SK-N-SH (cell line): ENCODE results near the gene GLT6D1. TPM values are rescaled to one million over a fixed set of nuclear protein-coding genes. Genes with fewer than 3 reads are reported as not detected.
"Not testable (repeated sequence)": the region's sequence is repeated elsewhere in the genome, so short reads cannot be mapped to it uniquely, and the experiment has no call there.

Source experiments
- CTCF ChIA-PET: fragments of 300-600, 350-600 bp; formaldehyde crosslinking; extraction: SDS; loops from one replicate; lab custom pipeline; 2021; lab: Yijun Ruan, JAX
- POLR2A ChIA-PET: fragments of 350-600 bp; sonication (Branson Sonifier 250); formaldehyde crosslinking; extraction: SDS; loops from one replicate; lab custom pipeline; 2020; ENCODE audit warnings: antibody characterized with exemption, inconsistent platforms; lab: Yijun Ruan, JAX
- DNase-seq: peaks from one replicate; pipeline ENCODE4 v3.0.0; 2012
- H2AFZ ChIP-seq: fragments of 200-600 bp; sonication (generic); 2 replicates; pipeline ENCODE4 v1.8.1; 2016; ENCODE audit warnings: antibody characterized with exemption, mild to moderate bottlenecking, low read depth
- H3F3A ChIP-seq: fragments of 200-600 bp; sonication (generic); replicated peaks from 2 replicates; pipeline ENCODE3; 2016; ENCODE audit warnings: antibody characterized with exemption, mild to moderate bottlenecking; ENCODE audit not compliant: insufficient read depth
- H3K27ac ChIP-seq, 2 experiments: fragments of 200-500 bp in 1 of 2; fragments of 200-600 bp in 1 of 2; sonication (Bioruptor generic) in 1 of 2; sonication (generic), shearing (Covaris generic) in 1 of 2; 2 replicates each; pipeline versions ENCODE4 v1.5.1 to v1.6.1; 2014 to 2016; ENCODE audit warnings: low read depth in 2 of 2, inconsistent platforms in 1 of 2, low read length in 1 of 2, mild to moderate bottlenecking in 1 of 2, mixed read lengths in 1 of 2
- H3K27me3 ChIP-seq: fragments of 200-600 bp; sonication (generic), shearing (Covaris generic); 2 replicates; pipeline ENCODE4 v1.6.1; 2016; ENCODE audit warnings: mixed run types; ENCODE audit not compliant: insufficient read depth
- H3K36me3 ChIP-seq, 2 experiments: fragments of 200-500 bp in 1 of 2; fragments of 200-600 bp in 1 of 2; sonication (Bioruptor generic) in 1 of 2; sonication (generic) in 1 of 2; replicated peaks in 1 of 2; 2 replicates each; pipeline versions ENCODE3 to v1.5.1; 2014 to 2016; ENCODE audit warnings: low read length in 1 of 2, mild to moderate bottlenecking in 1 of 2; ENCODE audit not compliant: insufficient read depth in 2 of 2, control insufficient read depth in 1 of 2
- H3K4me1 ChIP-seq, 2 experiments: fragments of 200-500 bp in 1 of 2; fragments of 200-600 bp in 1 of 2; sonication (Bioruptor generic) in 1 of 2; sonication (generic), shearing (Covaris generic) in 1 of 2; 2 replicates each; pipeline versions ENCODE4 v1.5.1 to v1.6.1; 2014 to 2016; ENCODE audit warnings: low read depth in 1 of 2, low read length in 1 of 2, mixed run types in 1 of 2; ENCODE audit not compliant: insufficient read depth in 2 of 2, control insufficient read depth in 1 of 2
- H3K4me2 ChIP-seq: fragments of 200-600 bp; sonication (generic), shearing (Covaris generic); 2 replicates; pipeline ENCODE4 v1.6.1; 2017; ENCODE audit warnings: mixed run types
- H3K4me3 ChIP-seq, 2 experiments: fragments of 200-500 bp in 1 of 2; fragments of 200-600 bp in 1 of 2; sonication (Bioruptor generic) in 1 of 2; sonication (generic), shearing (Covaris generic) in 1 of 2; 2 replicates each; pipeline versions ENCODE4 v1.5.1 to v1.8.1; 2014 to 2016; ENCODE audit warnings: low read depth in 2 of 2, inconsistent platforms in 1 of 2, low read length in 1 of 2, mild to moderate bottlenecking in 1 of 2, mixed read lengths in 1 of 2, moderate library complexity in 1 of 2
- H3K79me2 ChIP-seq: fragments of 200-600 bp; sonication (generic); 2 replicates; pipeline ENCODE4 v1.8.1; 2017; ENCODE audit warnings: mild to moderate bottlenecking; ENCODE audit not compliant: insufficient read depth
- H3K9ac ChIP-seq: fragments of 200-600 bp; sonication (generic); 2 replicates; pipeline ENCODE4 v1.6.1; 2017; ENCODE audit warnings: mixed run types
- H3K9me2 ChIP-seq: fragments of 200-600 bp; sonication (generic); 2 replicates; pipeline ENCODE4 v1.6.1; 2017; ENCODE audit warnings: mixed run types
- H3K9me3 ChIP-seq: fragments of 200-600 bp; sonication (generic); 2 replicates; pipeline ENCODE4 v1.6.1; 2017; ENCODE audit warnings: mixed run types, mild to moderate bottlenecking, moderate library complexity
- H4K20me1 ChIP-seq: fragments of 200-600 bp; sonication (generic); 2 replicates; pipeline ENCODE4 v1.6.1; 2017; ENCODE audit warnings: mild to moderate bottlenecking, mixed run types; ENCODE audit not compliant: insufficient read depth
- EP300 ChIP-seq, 2 experiments: IDR thresholded peaks; 2 replicates each; pipeline versions ENCODE4 v1.4.0 to v1.6.1; 2012; ENCODE audit warnings: borderline replicate concordance in 1 of 2, low read depth in 1 of 2, low read length in 1 of 2
- EZH2phosphoT487 ChIP-seq: fragments of 200-600 bp; sonication (generic); IDR thresholded peaks from 2 replicates; pipeline ENCODE4 v1.6.1; 2017; ENCODE audit warnings: low read depth, mixed run types, mild to moderate bottlenecking, antibody characterized with exemption, moderate library complexity, borderline replicate concordance
- PBX3 ChIP-seq: IDR thresholded peaks from 2 replicates; pipeline ENCODE4; 2012
- POLR2AphosphoS5 ChIP-seq: IDR thresholded peaks from 2 replicates; pipeline ENCODE4 v1.6.1; 2012; ENCODE audit warnings: low read depth, low read length
- RCOR1 ChIP-seq: fragments of 150-350 bp; IDR thresholded peaks from 2 replicates; pipeline ENCODE4 v1.6.1; 2017; ENCODE audit warnings: antibody characterized with exemption, low read length
- RXRA ChIP-seq: IDR thresholded peaks from 2 replicates; pipeline ENCODE4 v1.4.0; 2012; ENCODE audit warnings: low read depth, mild to moderate bottlenecking, borderline replicate concordance
- SMC3 ChIP-seq: IDR thresholded peaks from 2 replicates; pipeline ENCODE4 v1.6.1; 2012; ENCODE audit warnings: low read depth, low read length, improper control_type of control experiment
- TCF12 ChIP-seq: IDR thresholded peaks from 2 replicates; pipeline ENCODE4 v1.4.0; 2012
- TEAD4 ChIP-seq: IDR thresholded peaks from 2 replicates; pipeline ENCODE4 v1.4.0; 2012; ENCODE audit warnings: mild to moderate bottlenecking, borderline replicate concordance; ENCODE audit not compliant: insufficient read depth
- WGBS: methylation state at CpG from one replicate; pipeline ENCODE4 v1.1.6; 2017; ENCODE audit warnings: low lambda C conversion rate; 5-methylcytosine and 5-hydroxymethylcytosine counted together
- polyA plus RNA-seq, 3 experiments: library from polyadenylated mRNA; depleted of rRNA; stranded (reverse); fragments of >200 nt; gene quantifications; 2 replicates each; pipeline ENCODE4 v1.2.3, GENCODE V29; 2012

The GLT6D1 gene
- polyA plus RNA-seq, 1 of the 3 experiments (the other 2 are of a cell fraction): not detected

- TF ChIP-seq PBX3 (no peak), POLR2AphosphoS5 (no peak), RCOR1 (no peak), SMC3 (no peak), EZH2phosphoT487 (no peak), EP300 (IDR thresholded peaks at IDR 0.05; ENCODE audit: borderline replicate concordance in 1 of 2, low read depth in 1 of 2, low read length in 1 of 2) (no peak)
- TF ChIP-seq, all 33 proteins: peak for 0
Measured at GRCh38 chr9:135669616-135670285, 30.4 kb upstream of the GLT6D1 start (continued).

GRCh38 chr9:135669018-135669417 is 29.7 kb upstream of the GLT6D1 start:
- POLR2A ChIA-PET, H3K36me3 ChIP-seq, H3K9me3 ChIP-seq, H3K4me3 ChIP-seq, H3K4me1 ChIP-seq, H2AFZ ChIP-seq, H3K27me3 ChIP-seq, DNase-seq, H3F3A ChIP-seq, H3K27ac ChIP-seq, H3K9me2 ChIP-seq, CTCF ChIA-PET, H3K4me2 ChIP-seq, H4K20me1 ChIP-seq, H3K79me2 ChIP-seq, H3K9ac ChIP-seq: not testable (repeated sequence)
- 37% methylated on average over 5 of the region's 5 CpGs for WGBS

- H3K27me3 ChIP-seq: no peaks in the 10 kb centered on the region
- no peaks in the 10 kb centered on the region for H3F3A ChIP-seq
- H2AFZ ChIP-seq: no peak overlapping the region
- no peak overlapping the region for H3K9ac ChIP-seq
- CTCF ChIA-PET: interaction anchor here (1.0 to 1.3 kb wide), 2 partner anchors 35 to 64 kb away, joined by 4 to 5 read pairs; partner anchors contain the start of gene KCNT1
- POLR2A ChIA-PET: no interaction called here
- DNase-seq: peak; percentile 23
- 70% methylated on average over 8 of the region's 9 CpGs for WGBS
- no peaks in the 10 kb centered on the region for H3K79me2 ChIP-seq
- no peak overlapping the region for H3K4me3 ChIP-seq
- no peak overlapping the region for H3K4me2 ChIP-seq
- H3K9me3 ChIP-seq: no peaks in the 10 kb centered on the region
- H3K27ac ChIP-seq: no peak overlapping the region
- no peaks in the 10 kb centered on the region for H3K9me2 ChIP-seq
- TF ChIP-seq TCF12: no peak
- no peak for TF ChIP-seq RXRA
- no peak for TF ChIP-seq TEAD4
- H3K36me3 ChIP-seq: no peaks in the 10 kb centered on the region
- H4K20me1 ChIP-seq: no peaks in the 10 kb centered on the region
- peaks cover 0 to 2% of the 10 kb centered on the region in 2 experiments; a peak in 1 of 4 replicates for H3K4me1 ChIP-seq
Measured at GRCh38 chr9:135667463-135668001, 28.2 kb upstream of the GLT6D1 start.
